Heart left ventricle (tissue), 13 donors: Measurements from ENCODE around the gene IL17REL.

ENCODE experiments used
- CTCF ChIP-seq, 12 donors: fragments of 200-600 bp; sonication (generic) in 4 of 12; IDR thresholded peaks; one replicate each; pipeline versions ENCODE4 v1.5.0 to v1.8.0; 2018 to 2022; ENCODE audit warnings: antibody characterized with exemption in 12 of 12, mild to moderate bottlenecking in 5 of 12
- POLR2A ChIP-seq, 2 donors: fragments of 450-650 bp; IDR thresholded peaks; one replicate each; pipeline ENCODE4 v1.6.1; 2017; ENCODE audit warnings: antibody characterized with exemption in 2 of 2, mild to moderate bottlenecking in 2 of 2, moderate library complexity in 2 of 2
- donor health status: ischemic (EF 13 %, LVEDD 7.1; RV severe dilation, severe dysfunction).
- donor health status: DM: no; HTN: yes; CAD: no.
- donor health status: DM: no; HTN: no; CAD: no.
- donor health status: ischemic (EF 25% LVEDD 6.9; RV normal size, moderate dysfunction).
- donor health status: ischemic (EF 25% LVEDD 5.7; RV mildly dilated, moderate dysfunction).
- donor health status: ischemic (EF 35%, LVEDD 5.7; RV mildly dilated, moderate dysfunction).
- donor health status: nonischemic (EF 11% LVEDD 7.7; RV severe dilation, severe dysfunction).
- donor health status: DM: yes; HTN: yes; CAD: no.
- donor health status: PGD.
- donor health status: ischemic (EF 29% LVEDD 5.4; RV normal size, mild dysfunction).
- donor health status: nonischemic (EF 23%, LVEDD 6.1; RV moderate dilation, normal function).

GRCh38 chr22:49973018-49973961 lies 39.3 kb downstream of the IL17REL start:
- TF ChIP-seq CTCF (IDR thresholded peaks at IDR 0.05) (no peak), POLR2A (IDR thresholded peaks at IDR 0.05) (no peak)
